HG02678 (cell line): ENCODE data around the gene DSCAML1.

Source experiments
- ATAC-seq: cut with Tn5 transposase; IDR thresholded peaks from one replicate; pipeline ENCODE4 v1.9.1; 2021; ENCODE audit warnings: mild to moderate bottlenecking, moderate library complexity; ENCODE audit not compliant: unreplicated experiment

DSCAML1 gene

GRCh38 chr11:117479372-117479771, 317.6 kb downstream of the DSCAML1 start:
- ATAC-seq: no peak

- no peak for ATAC-seq
Observed at GRCh38 chr11:117478926-117479325, 318.1 kb downstream of the DSCAML1 start.

GRCh38 chr11:117478126-117478860, 318.7 kb downstream of the DSCAML1 start:
- no peak for ATAC-seq

GRCh38 chr11:117477721-117478120, 319.3 kb downstream of the DSCAML1 start:
- no peak for ATAC-seq

- ATAC-seq: no peak
Observed at GRCh38 chr11:117476531-117477142, 320.4 kb downstream of the DSCAML1 start.

- no peak for ATAC-seq
Observed at GRCh38 chr11:117475716-117476530, 321.1 kb downstream of the DSCAML1 start.

- ATAC-seq: no peak
Observed at GRCh38 chr11:117473481-117474091, 323.4 kb downstream of the DSCAML1 start.

GRCh38 chr11:117471776-117472175, 325.2 kb downstream of the DSCAML1 start:
- no peak for ATAC-seq

- ATAC-seq: no peak
Observed at GRCh38 chr11:117470576-117470975, 326.4 kb downstream of the DSCAML1 start.

- ATAC-seq: no peak
Observed at GRCh38 chr11:117468888-117469287, 328.1 kb downstream of the DSCAML1 start.

GRCh38 chr11:117467770-117468169, 329.2 kb downstream of the DSCAML1 start:
- ATAC-seq: no peak

GRCh38 chr11:117466966-117467365, 330.1 kb downstream of the DSCAML1 start:
- no peak for ATAC-seq

- ATAC-seq: no peak
Observed at GRCh38 chr11:117465236-117465997, 331.6 kb downstream of the DSCAML1 start.

GRCh38 chr11:117464778-117465177, 332.2 kb downstream of the DSCAML1 start:
- ATAC-seq: no peak

- ATAC-seq: no peak
Observed at GRCh38 chr11:117462864-117463247, 334.2 kb downstream of the DSCAML1 start.

- ATAC-seq: no peak
Observed at GRCh38 chr11:117462183-117462863, 334.7 kb downstream of the DSCAML1 start.

- no peak for ATAC-seq
Observed at GRCh38 chr11:117461396-117462182, 335.4 kb downstream of the DSCAML1 start.

- no peak for ATAC-seq
Observed at GRCh38 chr11:117459979-117460300, 337.1 kb downstream of the DSCAML1 start.
